Measurements from ENCODE around the gene PSAP.

GRCh38 chr10:71798308-71798624 is 52.8 kb downstream of the PSAP start:
- no peak for TF ChIP-seq CTCF (IDR thresholded peaks at IDR 0.05; ENCODE audit: low read depth, low read length)
- TF ChIP-seq EZH2phosphoT487 (IDR thresholded peaks at IDR 0.05; ENCODE audit: low read depth), result no peak

Data from OCI-LY3 (cell line).